OCI-LY1 (cell line): ENCODE results near the gene LCN12.

Experiments
- EZH2 ChIP-seq: fragments of 200-600 bp; sonication (generic), shearing (Covaris generic); IDR thresholded peaks from 2 replicates; pipeline ENCODE4 v1.8.0; 2017; ENCODE audit warnings: borderline replicate concordance, mixed run types, mild to moderate bottlenecking, antibody characterized with exemption, low read length, moderate library complexity, mixed read lengths
- TF ChIP-seq, protein P1 (sequence below): fragments of 200-600 bp; sonication (generic), shearing (Covaris generic); IDR thresholded peaks from 2 replicates; pipeline ENCODE4 v1.5.1; 2017; ENCODE audit warnings: mild to moderate bottlenecking, antibody characterized with exemption, low read length, moderate library complexity, mixed read lengths

DNA sequence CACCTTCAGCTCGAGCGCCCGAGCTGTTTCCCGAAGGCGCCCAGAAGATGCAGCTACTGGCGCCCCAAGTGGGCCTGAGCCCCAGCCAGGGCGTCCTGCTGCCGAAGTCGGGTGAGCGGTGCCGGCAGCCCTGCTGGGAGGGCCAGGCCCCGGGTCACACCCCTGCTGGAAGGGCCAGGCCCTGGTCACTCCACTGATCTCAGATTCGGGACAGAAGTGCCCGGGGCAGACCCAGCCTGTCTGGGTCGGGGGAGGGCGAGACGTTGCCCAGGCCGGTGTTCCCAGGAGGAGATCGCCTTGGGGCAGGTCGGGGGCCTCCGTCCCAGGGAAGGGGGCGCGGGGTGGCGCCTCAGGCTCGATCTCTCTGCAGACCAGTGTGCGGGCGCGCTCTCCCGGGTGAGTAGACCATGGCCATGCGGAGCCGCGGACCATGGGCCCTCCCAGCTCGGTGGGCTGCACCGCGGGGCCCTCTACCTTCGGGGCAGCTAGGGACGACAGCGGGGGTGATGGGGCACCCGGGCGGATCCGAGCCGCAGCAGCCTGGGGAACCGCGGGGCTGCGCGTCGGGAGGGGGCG, 33.0 kb downstream of the LCN12 start:
- TF ChIP-seq, protein P1, sequence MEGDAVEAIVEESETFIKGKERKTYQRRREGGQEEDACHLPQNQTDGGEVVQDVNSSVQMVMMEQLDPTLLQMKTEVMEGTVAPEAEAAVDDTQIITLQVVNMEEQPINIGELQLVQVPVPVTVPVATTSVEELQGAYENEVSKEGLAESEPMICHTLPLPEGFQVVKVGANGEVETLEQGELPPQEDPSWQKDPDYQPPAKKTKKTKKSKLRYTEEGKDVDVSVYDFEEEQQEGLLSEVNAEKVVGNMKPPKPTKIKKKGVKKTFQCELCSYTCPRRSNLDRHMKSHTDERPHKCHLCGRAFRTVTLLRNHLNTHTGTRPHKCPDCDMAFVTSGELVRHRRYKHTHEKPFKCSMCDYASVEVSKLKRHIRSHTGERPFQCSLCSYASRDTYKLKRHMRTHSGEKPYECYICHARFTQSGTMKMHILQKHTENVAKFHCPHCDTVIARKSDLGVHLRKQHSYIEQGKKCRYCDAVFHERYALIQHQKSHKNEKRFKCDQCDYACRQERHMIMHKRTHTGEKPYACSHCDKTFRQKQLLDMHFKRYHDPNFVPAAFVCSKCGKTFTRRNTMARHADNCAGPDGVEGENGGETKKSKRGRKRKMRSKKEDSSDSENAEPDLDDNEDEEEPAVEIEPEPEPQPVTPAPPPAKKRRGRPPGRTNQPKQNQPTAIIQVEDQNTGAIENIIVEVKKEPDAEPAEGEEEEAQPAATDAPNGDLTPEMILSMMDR, result no peak
- no peak for TF ChIP-seq EZH2
